RWPE1 (cell line): Measurements from ENCODE around the gene GSN.
A peak's percentile ranks its signal among the peaks of the same experiment; 100 is the strongest.

Experiments used
- CTCF ChIA-PET: fragments of 350-600 bp; sonication (Branson Sonifier 250); formaldehyde crosslinking; extraction: SDS; loops from one replicate; lab custom pipeline; 2021; lab: Yijun Ruan, JAX
- POLR2A ChIA-PET: fragments of 400-600 bp; formaldehyde crosslinking; extraction: SDS; loops from one replicate; lab custom pipeline; 2020; ENCODE audit warnings: antibody characterized with exemption; ENCODE audit not compliant: low non-redundant PET; lab: Yijun Ruan, JAX
- DNase-seq: peaks from one replicate; pipeline ENCODE4 v3.0.0; 2012; ENCODE audit warnings: low spot score
- H3K27ac ChIP-seq: fragments of 450-650 bp; 2 replicates; pipeline ENCODE4 v1.5.1; 2017
- TF ChIP-seq, protein P1 (sequence below): fragments of 450-650 bp; conservative IDR thresholded peaks from 2 replicates; pipeline ENCODE4 v1.5.1; 2017; ENCODE audit warnings: low read depth, mild to moderate bottlenecking

The GSN gene

DNA sequence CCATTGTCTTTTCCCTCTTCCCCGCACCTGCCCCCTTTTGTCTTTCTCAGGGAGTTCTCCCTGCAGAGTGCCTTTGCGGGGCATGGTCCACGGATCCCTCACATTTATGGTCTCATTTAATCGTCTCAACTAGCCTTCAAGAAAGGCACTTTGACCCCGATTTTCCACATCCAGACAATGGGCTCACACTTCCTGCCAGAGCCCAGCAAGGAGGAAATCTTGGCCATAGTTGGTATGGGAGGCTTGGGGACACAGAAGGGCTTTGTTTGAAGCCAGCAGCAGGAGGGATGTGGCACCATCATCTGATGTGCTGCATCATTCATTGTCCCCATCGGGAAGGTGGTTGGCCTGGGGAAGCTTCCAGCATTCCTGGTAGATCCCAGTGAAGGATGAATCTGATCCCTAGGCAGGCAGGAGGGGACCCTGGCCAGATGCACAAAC, 24.9 kb downstream of the GSN start:
- ChIA-PET POLR2A (no interaction called here), CTCF (no interaction called here)
- DNase-seq: no peak
- TF ChIP-seq, protein P1, sequence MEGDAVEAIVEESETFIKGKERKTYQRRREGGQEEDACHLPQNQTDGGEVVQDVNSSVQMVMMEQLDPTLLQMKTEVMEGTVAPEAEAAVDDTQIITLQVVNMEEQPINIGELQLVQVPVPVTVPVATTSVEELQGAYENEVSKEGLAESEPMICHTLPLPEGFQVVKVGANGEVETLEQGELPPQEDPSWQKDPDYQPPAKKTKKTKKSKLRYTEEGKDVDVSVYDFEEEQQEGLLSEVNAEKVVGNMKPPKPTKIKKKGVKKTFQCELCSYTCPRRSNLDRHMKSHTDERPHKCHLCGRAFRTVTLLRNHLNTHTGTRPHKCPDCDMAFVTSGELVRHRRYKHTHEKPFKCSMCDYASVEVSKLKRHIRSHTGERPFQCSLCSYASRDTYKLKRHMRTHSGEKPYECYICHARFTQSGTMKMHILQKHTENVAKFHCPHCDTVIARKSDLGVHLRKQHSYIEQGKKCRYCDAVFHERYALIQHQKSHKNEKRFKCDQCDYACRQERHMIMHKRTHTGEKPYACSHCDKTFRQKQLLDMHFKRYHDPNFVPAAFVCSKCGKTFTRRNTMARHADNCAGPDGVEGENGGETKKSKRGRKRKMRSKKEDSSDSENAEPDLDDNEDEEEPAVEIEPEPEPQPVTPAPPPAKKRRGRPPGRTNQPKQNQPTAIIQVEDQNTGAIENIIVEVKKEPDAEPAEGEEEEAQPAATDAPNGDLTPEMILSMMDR: no peak
- no peak overlapping the region for H3K27ac ChIP-seq

DNA sequence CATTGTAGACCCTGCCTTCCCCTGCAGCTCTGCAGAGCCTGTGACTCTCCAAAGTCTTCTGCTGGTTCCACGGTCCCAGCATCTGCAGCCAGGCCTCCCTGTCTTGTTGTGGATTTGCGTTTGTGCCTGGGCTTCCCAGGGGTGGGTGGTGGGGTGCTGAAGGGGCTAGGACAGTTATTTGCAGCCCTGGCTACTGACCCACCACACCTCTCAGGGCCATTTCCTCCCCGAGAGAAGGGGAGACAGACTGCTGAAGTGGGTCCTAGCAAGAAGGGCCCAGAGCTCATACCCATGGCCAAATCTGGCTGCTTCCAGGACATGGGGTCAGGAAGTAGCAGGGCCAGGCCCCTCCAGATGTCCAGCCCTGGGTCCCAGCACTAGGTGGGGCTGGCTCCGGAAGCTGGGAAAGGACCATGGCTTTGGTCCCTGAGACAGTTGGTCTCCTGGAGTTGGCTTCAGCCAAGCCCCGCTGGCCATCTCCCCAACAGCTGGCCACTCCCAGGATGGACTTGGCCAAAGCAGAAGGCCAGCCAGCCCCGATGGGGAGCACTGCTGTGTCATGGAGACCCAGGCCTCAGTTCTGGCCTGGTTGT, 26.3 kb downstream of the GSN start:
- TF ChIP-seq, protein P1: no peak
- peak overlapping the region; percentile 9; the same call in 1 of the 2 replicates for H3K27ac ChIP-seq
- POLR2A ChIA-PET: no interaction called here
- DNase-seq: no peak
- CTCF ChIA-PET: interaction anchor here (0.6 to 1.3 kb wide), 2 partner anchors 26 to 81 kb away, joined by 3 to 4 read pairs; no protein-coding TSS in a partner anchor

DNA sequence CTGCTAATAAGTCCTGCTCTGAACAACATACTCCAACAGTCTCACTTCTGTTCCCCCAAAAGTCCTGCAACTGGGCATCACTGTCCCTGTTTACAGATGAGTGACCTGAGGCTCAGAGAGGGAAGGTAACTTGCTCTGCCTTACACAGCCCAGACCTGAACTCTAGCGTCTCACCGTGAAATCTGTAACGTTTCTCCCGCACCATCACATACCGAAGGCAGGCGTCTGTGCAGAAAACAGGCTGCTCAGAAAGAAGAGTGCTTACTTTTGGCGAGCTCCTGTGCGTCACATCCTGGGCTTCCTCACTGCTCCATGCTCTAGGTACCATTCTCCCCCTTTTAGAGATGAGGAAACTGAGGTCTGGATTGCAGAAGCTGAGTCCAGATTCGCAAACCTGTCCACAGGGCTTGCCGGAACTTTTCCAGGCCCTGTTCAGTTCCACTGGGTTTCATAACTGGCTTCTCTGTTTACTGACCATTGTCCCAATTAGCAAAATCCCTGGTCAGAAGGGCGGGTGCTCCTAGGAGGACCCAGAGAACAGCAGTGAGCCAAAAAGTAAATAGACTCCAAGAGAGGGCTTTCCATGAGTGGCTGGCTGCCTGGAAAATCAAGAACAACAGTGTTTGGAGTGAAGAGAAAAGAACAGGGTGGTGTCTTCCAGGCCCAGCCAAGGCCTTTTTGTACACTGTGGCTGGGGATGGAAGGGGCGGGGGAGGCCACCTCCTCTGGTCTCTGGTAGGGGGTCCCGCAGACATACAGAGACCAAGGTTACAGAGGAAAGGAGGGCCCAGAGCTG, 27.1 kb downstream of the GSN start:
- POLR2A ChIA-PET: no interaction called here
- H3K27ac ChIP-seq: peak overlapping the region; percentile 9
- CTCF ChIA-PET: interaction anchor here (1.3 kb wide), 1 partner anchor 25 kb away, joined by 3 read pairs; no protein-coding TSS in a partner anchor

DNA sequence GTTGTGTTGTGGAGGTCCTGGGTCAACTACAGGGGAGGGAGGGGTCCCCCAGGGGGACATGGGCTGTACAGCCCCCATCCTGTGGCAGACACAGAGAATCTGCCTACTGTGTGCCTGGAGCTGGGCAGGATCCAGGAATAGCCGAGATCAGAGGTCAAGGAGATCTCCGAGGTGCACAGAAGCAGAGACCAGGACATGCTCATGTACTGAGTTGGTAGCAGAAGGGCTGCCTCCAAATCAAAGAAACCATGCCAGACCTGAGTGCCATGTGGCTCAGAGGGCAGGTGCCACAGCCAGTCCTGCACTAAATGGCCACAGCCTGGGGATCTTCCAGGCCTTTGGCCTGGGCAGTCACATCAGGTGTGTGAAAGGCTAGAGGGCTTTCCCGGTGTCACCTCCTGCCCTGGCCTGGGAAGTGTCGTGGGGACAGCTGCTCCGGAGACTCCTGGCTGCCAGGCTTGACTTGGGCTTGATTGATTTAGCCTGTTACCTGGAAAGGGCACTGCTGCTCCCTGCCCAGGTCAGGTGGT, 27.8 kb downstream of the GSN start:
- DNase-seq: no peak
- POLR2A ChIA-PET: no interaction called here
- TF ChIP-seq, protein P1: no peak
- CTCF ChIA-PET: no interaction called here
- H3K27ac ChIP-seq: peak overlapping the region; percentile 3

More for the DNA sequence above, 27.1 kb downstream of the GSN start:
- no peak for DNase-seq
- TF ChIP-seq, protein P1: no peak

DNA sequence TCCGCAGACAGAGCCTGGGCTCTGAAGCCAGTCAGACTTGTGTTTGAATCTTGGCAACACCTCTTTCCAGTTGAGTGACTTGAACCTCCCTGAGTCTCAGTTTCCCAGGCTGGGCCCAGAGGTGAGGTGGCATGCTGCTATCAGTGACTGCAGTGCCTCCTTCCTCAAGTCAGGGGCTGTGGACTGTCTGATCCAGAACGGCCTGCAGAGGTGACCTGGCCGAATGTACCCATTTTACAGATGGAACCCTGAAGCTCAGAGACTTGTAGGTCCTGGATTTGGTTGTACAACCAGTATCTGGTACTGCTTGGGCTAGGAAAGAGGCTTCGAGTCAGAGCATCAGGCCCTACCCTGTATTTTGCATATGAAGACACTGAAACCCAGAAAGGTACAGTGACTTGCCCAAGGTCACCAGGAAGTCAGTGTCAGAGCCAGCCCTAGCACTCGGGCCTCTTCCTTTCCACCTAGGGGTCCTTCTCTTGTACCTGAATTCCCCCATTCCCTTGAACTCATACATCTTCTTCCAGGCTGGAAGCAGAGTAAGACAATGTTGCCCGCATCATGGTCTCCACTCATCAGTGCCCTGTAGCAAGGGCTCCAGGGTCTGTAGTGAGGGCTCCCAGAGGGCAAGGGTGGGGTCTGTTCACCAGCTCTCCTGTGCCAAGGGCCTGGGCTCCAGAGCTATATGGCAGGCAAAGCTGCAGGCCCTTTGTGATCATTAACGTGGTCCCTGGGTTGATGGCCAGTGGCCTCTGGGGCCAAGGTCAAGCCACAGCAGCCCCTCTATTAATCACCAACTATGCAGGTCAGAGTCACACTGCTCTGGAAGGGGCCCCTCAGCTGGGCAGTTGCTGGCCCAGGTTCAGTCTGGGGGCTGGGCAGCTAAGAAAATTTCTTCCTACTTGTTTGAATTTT, 28.5 kb downstream of the GSN start:
- CTCF ChIA-PET: interaction anchor here (0.6 kb wide), 1 partner anchor 126 kb away, joined by 5 read pairs; no protein-coding TSS in a partner anchor
- H3K27ac ChIP-seq: peak overlapping the region; percentile 47
- TF ChIP-seq, protein P1: no peak
- no peak for DNase-seq
- POLR2A ChIA-PET: no interaction called here
